HEK293 (cell line): Measurements from ENCODE around the gene LDLRAD3.

Experiments used
- CTCF ChIA-PET: fragments of 350-600 bp; formaldehyde crosslinking; extraction: SDS; loops from one replicate; lab custom pipeline; 2021; ENCODE audit warnings: antibody characterized with exemption; lab: Yijun Ruan, JAX
- POLR2A ChIA-PET: fragments of 300-600 bp; formaldehyde crosslinking; extraction: SDS; loops from one replicate; lab custom pipeline; 2020; ENCODE audit warnings: antibody characterized with exemption, inconsistent platforms; lab: Yijun Ruan, JAX
- H3K27ac ChIP-seq: fragments of 200-500 bp; sonication (Bioruptor generic); 2 replicates; pipeline ENCODE4 v1.5.1; 2014; ENCODE audit warnings: low read depth, low read length, control low read depth, inconsistent platforms; ENCODE audit errors: extremely low read depth
- H3K36me3 ChIP-seq, 2 experiments: fragments of 200-500 bp in 1 of 2; sonication (Bioruptor generic) in 1 of 2; 1 replicate in 1 of 2; 2 replicates in 1 of 2; pipeline ENCODE4 v1.5.1; 2014 to 2017; ENCODE audit warnings: inconsistent platforms in 2 of 2, low read length in 2 of 2; ENCODE audit not compliant: control insufficient read depth in 2 of 2, insufficient read depth in 1 of 2
- H3K4me1 ChIP-seq: fragments of 200-500 bp; sonication (Bioruptor generic); 2 replicates; pipeline ENCODE4 v1.5.1; 2014; ENCODE audit warnings: mild to moderate bottlenecking, low read length, inconsistent platforms; ENCODE audit not compliant: control insufficient read depth, insufficient read depth
- H3K4me3 ChIP-seq: 2 replicates; pipeline ENCODE4 v1.5.1; 2011; ENCODE audit warnings: low read depth, mild to moderate bottlenecking, control low read depth, low read length, moderate library complexity
- H3K9me3 ChIP-seq: fragments of 200-500 bp; sonication (Bioruptor generic); 2 replicates; pipeline ENCODE4 v1.5.1; 2014; ENCODE audit warnings: low read depth, low read length, inconsistent platforms; ENCODE audit not compliant: control insufficient read depth, insufficient read depth
- GLIS2 ChIP-seq: fragments of 450-650 bp; formaldehyde crosslinking; IDR thresholded peaks from 2 replicates; pipeline ENCODE4 v1.5.1; 2016; ENCODE audit warnings: missing biosample characterization, missing genetic modification characterization
- HOXD13 ChIP-seq: sonication (generic); formaldehyde crosslinking; IDR thresholded peaks from 2 replicates; pipeline ENCODE4 v1.8.0; 2022; ENCODE audit warnings: missing genetic modification reagents, borderline replicate concordance
- KLF16 ChIP-seq: fragments of 450-650 bp; formaldehyde crosslinking; IDR thresholded peaks from 2 replicates; pipeline ENCODE4 v1.5.1; 2017; ENCODE audit warnings: missing biosample characterization, missing genetic modification characterization
- KLF7 ChIP-seq: fragments of 450-650 bp; formaldehyde crosslinking; IDR thresholded peaks from 2 replicates; pipeline ENCODE4 v1.5.1; 2016; ENCODE audit warnings: missing biosample characterization, missing genetic modification characterization, borderline replicate concordance
- MYNN ChIP-seq: fragments of 450-650 bp; formaldehyde crosslinking; IDR thresholded peaks from 2 replicates; pipeline ENCODE4 v1.5.1; 2016; ENCODE audit warnings: missing biosample characterization, missing genetic modification characterization, borderline replicate concordance
- PRDM1 ChIP-seq: fragments of 450-650 bp; formaldehyde crosslinking; IDR thresholded peaks from 2 replicates; pipeline ENCODE4; 2016; ENCODE audit warnings: missing biosample characterization, missing genetic modification characterization
- YY2 ChIP-seq: fragments of 450-650 bp; formaldehyde crosslinking; IDR thresholded peaks from 2 replicates; pipeline ENCODE4 v1.5.1; 2016; ENCODE audit warnings: missing biosample characterization, missing genetic modification characterization
- ZBTB8A ChIP-seq: fragments of 450-650 bp; formaldehyde crosslinking; IDR thresholded peaks from 2 replicates; pipeline ENCODE4 v1.5.1; 2016; ENCODE audit warnings: missing biosample characterization, missing genetic modification characterization
- ZNF174 ChIP-seq: fragments of 450-650 bp; formaldehyde crosslinking; IDR thresholded peaks from 2 replicates; pipeline ENCODE4 v1.5.0; 2017; ENCODE audit warnings: missing biosample characterization, mild to moderate bottlenecking, missing genetic modification characterization
- ZNF223 ChIP-seq: fragments of 450-650 bp; formaldehyde crosslinking; IDR thresholded peaks from 2 replicates; pipeline ENCODE4 v1.5.1; 2016; ENCODE audit warnings: missing biosample characterization, missing genetic modification characterization
- ZNF341 ChIP-seq: fragments of 450-650 bp; formaldehyde crosslinking; IDR thresholded peaks from 2 replicates; pipeline ENCODE4; 2016; ENCODE audit warnings: low read depth, missing biosample characterization, missing genetic modification characterization
- ZNF391 ChIP-seq: fragments of 450-650 bp; formaldehyde crosslinking; IDR thresholded peaks from 2 replicates; pipeline ENCODE4 v1.5.1; 2016; ENCODE audit warnings: low read depth, missing biosample characterization, missing genetic modification characterization, borderline replicate concordance
- ZNF501 ChIP-seq: fragments of 450-650 bp; formaldehyde crosslinking; IDR thresholded peaks from 2 replicates; pipeline ENCODE4 v1.5.1; 2016; ENCODE audit warnings: missing biosample characterization, missing genetic modification characterization
- ZNF529 ChIP-seq: fragments of 450-650 bp; formaldehyde crosslinking; IDR thresholded peaks from 2 replicates; pipeline ENCODE4 v1.5.1; 2017; ENCODE audit warnings: missing genetic modification characterization, missing biosample characterization; ENCODE audit not compliant: insufficient replicate concordance
- ZNF585B ChIP-seq: fragments of 450-650 bp; formaldehyde crosslinking; IDR thresholded peaks from 2 replicates; pipeline ENCODE4 v1.5.1; 2016; ENCODE audit warnings: missing biosample characterization, missing genetic modification characterization
- ZNF621 ChIP-seq: fragments of 450-650 bp; formaldehyde crosslinking; IDR thresholded peaks from 2 replicates; pipeline ENCODE4 v1.5.1; 2017; ENCODE audit warnings: missing biosample characterization, missing genetic modification characterization
- ZNF623 ChIP-seq: fragments of 450-650 bp; formaldehyde crosslinking; IDR thresholded peaks from 2 replicates; pipeline ENCODE4 v1.5.1; 2016; ENCODE audit warnings: missing biosample characterization, missing genetic modification characterization
- ZNF624 ChIP-seq: fragments of 450-650 bp; formaldehyde crosslinking; IDR thresholded peaks from 2 replicates; pipeline ENCODE4 v1.5.1; 2017; ENCODE audit warnings: missing biosample characterization, missing genetic modification characterization
- ZNF660 ChIP-seq: fragments of 450-650 bp; IDR thresholded peaks from 2 replicates; pipeline ENCODE4 v1.5.1; 2018; ENCODE audit warnings: missing biosample characterization, mild to moderate bottlenecking, missing genetic modification characterization
- ZNF670 ChIP-seq: fragments of 450-650 bp; formaldehyde crosslinking; IDR thresholded peaks from 2 replicates; pipeline ENCODE4 v1.5.1; 2016; ENCODE audit warnings: missing biosample characterization, missing genetic modification characterization, low read depth
- ZNF792 ChIP-seq: fragments of 450-650 bp; formaldehyde crosslinking; IDR thresholded peaks from 2 replicates; pipeline ENCODE4 v1.5.1; 2016; ENCODE audit warnings: missing biosample characterization, missing genetic modification characterization
- ZNF843 ChIP-seq: fragments of 450-650 bp; formaldehyde crosslinking; IDR thresholded peaks from 2 replicates; pipeline ENCODE4 v1.5.1; 2016; ENCODE audit warnings: missing biosample characterization, missing genetic modification characterization
- TF ChIP-seq, protein P1 (sequence below): fragments of 450-650 bp; IDR thresholded peaks from 2 replicates; pipeline ENCODE4 v1.5.1; 2018; ENCODE audit warnings: missing biosample characterization, mild to moderate bottlenecking, missing genetic modification characterization
- TF ChIP-seq, protein P2 (sequence below): fragments of 450-650 bp; formaldehyde crosslinking; IDR thresholded peaks from 2 replicates; pipeline ENCODE4 v1.5.1; 2016; ENCODE audit warnings: missing biosample characterization, missing genetic modification characterization
- TF ChIP-seq, protein P3 (sequence below): fragments of 450-650 bp; formaldehyde crosslinking; IDR thresholded peaks from 2 replicates; pipeline ENCODE4; 2016; ENCODE audit warnings: missing biosample characterization, missing genetic modification characterization
- TF ChIP-seq, protein P4 (sequence below): fragments of 450-650 bp; formaldehyde crosslinking; IDR thresholded peaks from 2 replicates; pipeline ENCODE4 v1.5.1; 2016; ENCODE audit warnings: missing biosample characterization, missing genetic modification characterization

The LDLRAD3 gene

DNA sequence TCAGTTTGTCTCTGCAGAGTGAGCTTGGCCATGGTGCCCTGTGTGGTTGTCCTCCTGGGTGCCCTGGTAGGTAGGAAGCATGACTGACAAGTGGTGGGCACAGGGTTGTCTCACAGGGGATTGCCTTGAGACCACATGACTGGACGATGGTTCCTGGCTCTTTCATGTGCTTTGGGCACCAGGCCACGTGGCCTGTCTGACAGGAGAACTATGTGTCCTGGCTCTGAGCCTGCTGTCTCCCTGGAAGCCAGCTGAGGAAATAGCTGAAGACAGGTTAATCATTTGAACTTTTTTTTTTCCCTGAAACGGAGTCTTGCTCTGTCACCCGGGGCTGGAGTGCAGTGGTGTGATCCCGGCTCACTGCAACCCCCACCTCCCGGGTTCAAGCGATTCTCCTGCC lies 93.2 kb downstream of the LDLRAD3 start:
- no peaks in the 10 kb centered on the region for H3K36me3 ChIP-seq
- no peaks in the 10 kb centered on the region for H3K9me3 ChIP-seq
- TF ChIP-seq ZNF391 (tag by site-specific recombination) (no peak), HOXD13 (CRISPR knock-in tag) (no peak), ZNF660 (tag by site-specific recombination) (no peak), ZNF341 (tag by site-specific recombination) (no peak), ZNF843 (tag by site-specific recombination) (no peak), ZBTB8A (tag by site-specific recombination) (no peak), KLF16 (no peak), ZNF501 (tag by site-specific recombination) (no peak), ZNF585B (tag by site-specific recombination) (no peak), ZNF174 (no peak), ZNF623 (no peak), ZNF223 (tag by site-specific recombination) (no peak), ZNF792 (tag by site-specific recombination) (no peak), MYNN (no peak), GLIS2 (tag by site-specific recombination) (no peak), ZNF529 (no peak), ZNF670 (tag by site-specific recombination) (no peak)
- TF ChIP-seq, protein P1, sequence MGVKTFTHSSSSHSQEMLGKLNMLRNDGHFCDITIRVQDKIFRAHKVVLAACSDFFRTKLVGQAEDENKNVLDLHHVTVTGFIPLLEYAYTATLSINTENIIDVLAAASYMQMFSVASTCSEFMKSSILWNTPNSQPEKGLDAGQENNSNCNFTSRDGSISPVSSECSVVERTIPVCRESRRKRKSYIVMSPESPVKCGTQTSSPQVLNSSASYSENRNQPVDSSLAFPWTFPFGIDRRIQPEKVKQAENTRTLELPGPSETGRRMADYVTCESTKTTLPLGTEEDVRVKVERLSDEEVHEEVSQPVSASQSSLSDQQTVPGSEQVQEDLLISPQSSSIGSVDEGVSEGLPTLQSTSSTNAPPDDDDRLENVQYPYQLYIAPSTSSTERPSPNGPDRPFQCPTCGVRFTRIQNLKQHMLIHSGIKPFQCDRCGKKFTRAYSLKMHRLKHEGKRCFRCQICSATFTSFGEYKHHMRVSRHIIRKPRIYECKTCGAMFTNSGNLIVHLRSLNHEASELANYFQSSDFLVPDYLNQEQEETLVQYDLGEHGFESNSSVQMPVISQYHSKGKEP: no peak
- TF ChIP-seq, protein P2, sequence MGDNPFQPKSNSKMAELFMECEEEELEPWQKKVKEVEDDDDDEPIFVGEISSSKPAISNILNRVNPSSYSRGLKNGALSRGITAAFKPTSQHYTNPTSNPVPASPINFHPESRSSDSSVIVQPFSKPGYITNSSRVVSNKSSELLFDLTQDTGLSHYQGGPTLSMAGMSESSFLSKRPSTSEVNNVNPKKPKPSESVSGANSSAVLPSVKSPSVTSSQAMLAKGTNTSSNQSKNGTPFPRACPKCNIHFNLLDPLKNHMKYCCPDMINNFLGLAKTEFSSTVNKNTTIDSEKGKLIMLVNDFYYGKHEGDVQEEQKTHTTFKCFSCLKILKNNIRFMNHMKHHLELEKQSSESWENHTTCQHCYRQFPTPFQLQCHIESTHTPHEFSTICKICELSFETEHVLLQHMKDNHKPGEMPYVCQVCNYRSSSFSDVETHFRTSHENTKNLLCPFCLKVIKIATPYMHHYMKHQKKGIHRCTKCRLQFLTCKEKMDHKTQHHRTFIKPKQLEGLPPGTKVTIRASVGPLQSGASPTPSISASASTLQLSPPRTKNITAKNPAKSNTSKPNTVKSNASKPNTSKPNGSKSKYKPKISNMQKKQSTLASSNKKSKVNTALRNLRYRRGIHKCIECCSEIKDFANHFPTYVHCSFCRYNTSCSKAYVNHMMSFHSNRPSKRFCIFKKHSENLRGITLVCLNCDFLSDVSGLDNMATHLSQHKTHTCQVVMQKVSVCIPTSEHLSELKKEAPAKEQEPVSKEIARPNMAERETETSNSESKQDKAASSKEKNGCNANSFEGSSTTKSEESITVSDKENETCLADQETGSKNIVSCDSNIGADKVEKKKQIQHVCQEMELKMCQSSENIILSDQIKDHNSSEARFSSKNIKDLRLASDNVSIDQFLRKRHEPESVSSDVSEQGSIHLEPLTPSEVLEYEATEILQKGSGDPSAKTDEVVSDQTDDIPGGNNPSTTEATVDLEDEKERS (tag by site-specific recombination): no peak
- ChIA-PET CTCF (interaction anchor here (0.5 kb wide), 1 partner anchor 91 kb away, joined by 3 read pairs; no protein-coding TSS in a partner anchor), POLR2A (no interaction called here)
- no peak overlapping the region for H3K4me3 ChIP-seq
- no peaks in the 10 kb centered on the region for H3K4me1 ChIP-seq
- H3K27ac ChIP-seq: no peak overlapping the region

DNA sequence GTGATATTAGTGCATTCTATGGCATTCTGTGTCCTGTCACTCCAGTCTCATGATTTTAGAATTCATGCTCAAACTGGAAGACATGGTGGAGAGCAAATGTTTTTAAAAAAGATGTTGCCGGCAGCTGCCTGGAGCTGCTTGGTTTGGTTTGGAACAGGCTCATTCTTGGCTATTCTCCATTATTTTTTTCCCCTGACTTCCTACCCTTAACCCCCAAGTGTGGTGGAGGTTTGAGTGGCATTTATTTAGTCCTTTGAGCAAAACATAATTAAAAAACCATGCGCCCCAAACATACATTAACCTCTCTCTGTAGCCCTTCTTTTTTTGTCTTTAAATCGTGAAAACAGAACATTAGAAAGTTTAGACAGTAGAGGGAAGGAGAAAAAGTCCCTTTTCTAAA lies 94.7 kb downstream of the LDLRAD3 start:
- TF ChIP-seq, protein P3, sequence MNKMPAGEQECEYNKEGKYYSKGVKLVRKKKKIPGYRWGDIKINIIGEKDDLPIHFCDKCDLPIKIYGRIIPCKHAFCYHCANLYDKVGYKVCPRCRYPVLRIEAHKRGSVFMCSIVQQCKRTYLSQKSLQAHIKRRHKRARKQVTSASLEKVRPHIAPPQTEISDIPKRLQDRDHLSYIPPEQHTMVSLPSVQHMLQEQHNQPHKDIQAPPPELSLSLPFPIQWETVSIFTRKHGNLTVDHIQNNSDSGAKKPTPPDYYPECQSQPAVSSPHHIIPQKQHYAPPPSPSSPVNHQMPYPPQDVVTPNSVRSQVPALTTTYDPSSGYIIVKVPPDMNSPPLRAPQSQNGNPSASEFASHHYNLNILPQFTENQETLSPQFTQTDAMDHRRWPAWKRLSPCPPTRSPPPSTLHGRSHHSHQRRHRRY (tag by site-specific recombination): no peak
- TF ChIP-seq PRDM1: 0 out of 2 replicates have a peak, but pooled peaks have one; percentile 35
- no peak for TF ChIP-seq ZNF624 (tag by site-specific recombination)
- TF ChIP-seq, protein P4, sequence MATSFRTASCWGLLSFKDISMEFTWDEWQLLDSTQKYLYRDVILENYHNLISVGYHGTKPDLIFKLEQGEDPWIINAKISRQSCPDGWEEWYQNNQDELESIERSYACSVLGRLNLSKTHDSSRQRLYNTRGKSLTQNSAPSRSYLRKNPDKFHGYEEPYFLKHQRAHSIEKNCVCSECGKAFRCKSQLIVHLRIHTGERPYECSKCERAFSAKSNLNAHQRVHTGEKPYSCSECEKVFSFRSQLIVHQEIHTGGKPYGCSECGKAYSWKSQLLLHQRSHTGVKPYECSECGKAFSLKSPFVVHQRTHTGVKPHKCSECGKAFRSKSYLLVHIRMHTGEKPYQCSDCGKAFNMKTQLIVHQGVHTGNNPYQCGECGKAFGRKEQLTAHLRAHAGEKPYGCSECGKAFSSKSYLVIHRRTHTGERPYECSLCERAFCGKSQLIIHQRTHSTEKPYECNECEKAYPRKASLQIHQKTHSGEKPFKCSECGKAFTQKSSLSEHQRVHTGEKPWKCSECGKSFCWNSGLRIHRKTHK (tag by site-specific recombination): no peak
- no peak for TF ChIP-seq KLF7
- TF ChIP-seq YY2 (tag by site-specific recombination): no peak
- no peak for TF ChIP-seq ZNF843 (tag by site-specific recombination)
- TF ChIP-seq ZNF621 (tag by site-specific recombination): no peak
- Histone ChIP-seq H3K4me3 (no peak overlapping the region), H3K4me1 (no peaks in the 10 kb centered on the region), H3K9me3 (no peaks in the 10 kb centered on the region), H3K36me3 (no peaks in the 10 kb centered on the region), H3K27ac (no peak overlapping the region)
- CTCF ChIA-PET: interaction anchor here (0.5 to 1.6 kb wide), 7 partner anchors 11 to 953 kb away, joined by 3 to 4 read pairs (median 3); no protein-coding TSS in a partner anchor
- POLR2A ChIA-PET: no interaction called here
